ENCODE results near the gene RANGRF.

DNA sequence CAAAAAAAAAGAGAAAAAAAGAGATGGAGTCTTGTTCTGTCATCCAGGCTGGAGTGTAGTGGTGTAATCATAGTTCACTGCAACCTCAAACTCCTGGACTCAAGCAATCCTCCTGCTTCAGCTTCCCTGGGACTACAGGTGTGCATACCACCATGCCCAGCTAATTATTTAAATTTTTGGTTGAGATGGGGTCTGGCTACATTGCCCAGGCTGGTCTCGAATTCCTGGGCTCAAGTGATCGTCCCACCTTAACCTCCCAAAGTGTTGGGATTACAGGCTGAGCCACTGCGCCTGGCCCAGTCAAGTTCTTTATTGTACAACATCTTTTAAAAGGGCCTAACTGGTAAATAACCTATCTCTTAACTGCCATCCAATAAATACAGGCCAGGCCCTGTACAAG lies 6.1 kb upstream of the RANGRF start:
- TF ChIP-seq POLR2AphosphoS5 (IDR thresholded peaks at IDR 0.05; ENCODE audit: control insufficient read depth, insufficient read depth, low read depth, low read length) (no peak), PHB2 (IDR thresholded peaks at IDR 0.05; ENCODE audit: low read depth) (no peak), BHLHE40 (IDR thresholded peaks at IDR 0.05; ENCODE audit: low read length) (no peak), PHF8 (IDR thresholded peaks at IDR 0.05; ENCODE audit: borderline replicate concordance, low read length) (no peak), CEBPB (tag; IDR thresholded peaks at IDR 0.05) (no peak), SPI1 (IDR thresholded peaks at IDR 0.05; ENCODE audit: borderline replicate concordance, low read depth, low read length) (no peak), SMC3 (conservative IDR thresholded peaks at IDR 0.05; ENCODE audit: insufficient read depth, low read depth, low read length) (no peak)
- TF ChIP-seq, protein P1, sequence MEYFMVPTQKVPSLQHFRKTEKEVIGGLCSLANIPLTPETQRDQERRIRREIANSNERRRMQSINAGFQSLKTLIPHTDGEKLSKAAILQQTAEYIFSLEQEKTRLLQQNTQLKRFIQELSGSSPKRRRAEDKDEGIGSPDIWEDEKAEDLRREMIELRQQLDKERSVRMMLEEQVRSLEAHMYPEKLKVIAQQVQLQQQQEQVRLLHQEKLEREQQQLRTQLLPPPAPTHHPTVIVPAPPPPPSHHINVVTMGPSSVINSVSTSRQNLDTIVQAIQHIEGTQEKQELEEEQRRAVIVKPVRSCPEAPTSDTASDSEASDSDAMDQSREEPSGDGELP (CRISPR knock-in tag; IDR thresholded peaks at IDR 0.05; ENCODE audit: borderline replicate concordance), result no peak
- TF ChIP-seq, protein P2, sequence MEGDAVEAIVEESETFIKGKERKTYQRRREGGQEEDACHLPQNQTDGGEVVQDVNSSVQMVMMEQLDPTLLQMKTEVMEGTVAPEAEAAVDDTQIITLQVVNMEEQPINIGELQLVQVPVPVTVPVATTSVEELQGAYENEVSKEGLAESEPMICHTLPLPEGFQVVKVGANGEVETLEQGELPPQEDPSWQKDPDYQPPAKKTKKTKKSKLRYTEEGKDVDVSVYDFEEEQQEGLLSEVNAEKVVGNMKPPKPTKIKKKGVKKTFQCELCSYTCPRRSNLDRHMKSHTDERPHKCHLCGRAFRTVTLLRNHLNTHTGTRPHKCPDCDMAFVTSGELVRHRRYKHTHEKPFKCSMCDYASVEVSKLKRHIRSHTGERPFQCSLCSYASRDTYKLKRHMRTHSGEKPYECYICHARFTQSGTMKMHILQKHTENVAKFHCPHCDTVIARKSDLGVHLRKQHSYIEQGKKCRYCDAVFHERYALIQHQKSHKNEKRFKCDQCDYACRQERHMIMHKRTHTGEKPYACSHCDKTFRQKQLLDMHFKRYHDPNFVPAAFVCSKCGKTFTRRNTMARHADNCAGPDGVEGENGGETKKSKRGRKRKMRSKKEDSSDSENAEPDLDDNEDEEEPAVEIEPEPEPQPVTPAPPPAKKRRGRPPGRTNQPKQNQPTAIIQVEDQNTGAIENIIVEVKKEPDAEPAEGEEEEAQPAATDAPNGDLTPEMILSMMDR (IDR thresholded peaks at IDR 0.05 in 2 of 3, conservative IDR thresholded peaks at IDR 0.05 in 1 of 3; ENCODE audit: insufficient read depth in 2 of 3, low read depth in 1 of 3, low read length in 3 of 3), result no peak
- TF ChIP-seq, protein P3, sequence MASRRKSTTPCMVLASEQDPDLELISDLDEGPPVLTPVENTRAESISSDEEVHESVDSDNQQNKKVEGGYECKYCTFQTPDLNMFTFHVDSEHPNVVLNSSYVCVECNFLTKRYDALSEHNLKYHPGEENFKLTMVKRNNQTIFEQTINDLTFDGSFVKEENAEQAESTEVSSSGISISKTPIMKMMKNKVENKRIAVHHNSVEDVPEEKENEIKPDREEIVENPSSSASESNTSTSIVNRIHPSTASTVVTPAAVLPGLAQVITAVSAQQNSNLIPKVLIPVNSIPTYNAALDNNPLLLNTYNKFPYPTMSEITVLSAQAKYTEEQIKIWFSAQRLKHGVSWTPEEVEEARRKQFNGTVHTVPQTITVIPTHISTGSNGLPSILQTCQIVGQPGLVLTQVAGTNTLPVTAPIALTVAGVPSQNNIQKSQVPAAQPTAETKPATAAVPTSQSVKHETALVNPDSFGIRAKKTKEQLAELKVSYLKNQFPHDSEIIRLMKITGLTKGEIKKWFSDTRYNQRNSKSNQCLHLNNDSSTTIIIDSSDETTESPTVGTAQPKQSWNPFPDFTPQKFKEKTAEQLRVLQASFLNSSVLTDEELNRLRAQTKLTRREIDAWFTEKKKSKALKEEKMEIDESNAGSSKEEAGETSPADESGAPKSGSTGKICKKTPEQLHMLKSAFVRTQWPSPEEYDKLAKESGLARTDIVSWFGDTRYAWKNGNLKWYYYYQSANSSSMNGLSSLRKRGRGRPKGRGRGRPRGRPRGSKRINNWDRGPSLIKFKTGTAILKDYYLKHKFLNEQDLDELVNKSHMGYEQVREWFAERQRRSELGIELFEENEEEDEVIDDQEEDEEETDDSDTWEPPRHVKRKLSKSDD (conservative IDR thresholded peaks at IDR 0.05; ENCODE audit: low read length), result no peak
- TF ChIP-seq, protein P4, sequence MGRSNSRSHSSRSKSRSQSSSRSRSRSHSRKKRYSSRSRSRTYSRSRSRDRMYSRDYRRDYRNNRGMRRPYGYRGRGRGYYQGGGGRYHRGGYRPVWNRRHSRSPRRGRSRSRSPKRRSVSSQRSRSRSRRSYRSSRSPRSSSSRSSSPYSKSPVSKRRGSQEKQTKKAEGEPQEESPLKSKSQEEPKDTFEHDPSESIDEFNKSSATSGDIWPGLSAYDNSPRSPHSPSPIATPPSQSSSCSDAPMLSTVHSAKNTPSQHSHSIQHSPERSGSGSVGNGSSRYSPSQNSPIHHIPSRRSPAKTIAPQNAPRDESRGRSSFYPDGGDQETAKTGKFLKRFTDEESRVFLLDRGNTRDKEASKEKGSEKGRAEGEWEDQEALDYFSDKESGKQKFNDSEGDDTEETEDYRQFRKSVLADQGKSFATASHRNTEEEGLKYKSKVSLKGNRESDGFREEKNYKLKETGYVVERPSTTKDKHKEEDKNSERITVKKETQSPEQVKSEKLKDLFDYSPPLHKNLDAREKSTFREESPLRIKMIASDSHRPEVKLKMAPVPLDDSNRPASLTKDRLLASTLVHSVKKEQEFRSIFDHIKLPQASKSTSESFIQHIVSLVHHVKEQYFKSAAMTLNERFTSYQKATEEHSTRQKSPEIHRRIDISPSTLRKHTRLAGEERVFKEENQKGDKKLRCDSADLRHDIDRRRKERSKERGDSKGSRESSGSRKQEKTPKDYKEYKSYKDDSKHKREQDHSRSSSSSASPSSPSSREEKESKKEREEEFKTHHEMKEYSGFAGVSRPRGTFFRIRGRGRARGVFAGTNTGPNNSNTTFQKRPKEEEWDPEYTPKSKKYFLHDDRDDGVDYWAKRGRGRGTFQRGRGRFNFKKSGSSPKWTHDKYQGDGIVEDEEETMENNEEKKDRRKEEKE (IDR thresholded peaks at IDR 0.05; ENCODE audit: borderline replicate concordance in 1 of 2, control insufficient read depth in 1 of 2, low read depth in 2 of 2, low read length in 1 of 2), result no peak

Data from K562 (cell line).